K562 (cell line): ENCODE measurements around the gene SLC16A5. TPM values are rescaled to one million over a fixed set of nuclear protein-coding genes. Genes with fewer than 3 reads are reported as not detected.

Experiments
- ATAC-seq: fragments of 200-7000 bp; cut with Tn5 transposase; 3 replicates; pipeline ENCODE4 v1.9.1; 2020; ENCODE audit warnings: moderate library complexity
- BruUV-seq: library from RNA; stranded (reverse); fragments of 400-500 nt; replicated peaks from 2 replicates; lab custom pipeline; 2021; lab: Mats Ljungman, UMichigan
- CTCF ChIA-PET: fragments of 300-600 bp; formaldehyde crosslinking; extraction: SDS; loops from one replicate; lab custom pipeline; 2021; ENCODE audit warnings: low intra/inter-chr PET ratio; lab: Yijun Ruan, JAX
- POLR2A ChIA-PET: fragments of 300-600, 350-650 bp; sonication (Branson Sonifier 250); formaldehyde crosslinking; extraction: SDS; loops from one replicate; lab custom pipeline; 2021; ENCODE audit warnings: antibody characterized with exemption, inconsistent platforms; lab: Yijun Ruan, JAX
- DNase-seq, 4 experiments: peaks; one replicate each; pipeline versions ENCODE4 v3.0.0 to v3.0.0-alpha.2; 2011 to 2018; ENCODE audit warnings: low spot score in 3 of 4, mixed read lengths in 3 of 4; ENCODE audit errors: extremely low read depth in 1 of 4
- FAIRE-seq: peaks from 2 replicates; lab custom pipeline; 2011; peaks lifted over from hg19 to GRCh38; lab: Jason Lieb, UNC
- H2AFZ ChIP-seq: 2 replicates; pipeline ENCODE4 v1.6.0; 2011; ENCODE audit warnings: low read depth, low read length, control low read depth, inconsistent platforms
- H3K27ac ChIP-seq: fragments of 200-600 bp; 3 replicates; pipeline ENCODE4 v1.8.0; 2011; ENCODE audit warnings: low read depth, mild to moderate bottlenecking, control low read depth, inconsistent platforms, low read length, moderate library complexity, mixed read lengths; ENCODE audit errors: extremely low read depth
- H3K27me3 ChIP-seq, 2 experiments: fragments of 300-600 bp in 1 of 2; 2 replicates in 1 of 2; 3 replicates in 1 of 2; pipeline versions ENCODE4 v1.6.0 to v1.8.0; 2011; ENCODE audit warnings: inconsistent platforms in 2 of 2, low read length in 2 of 2, mild to moderate bottlenecking in 1 of 2, mixed read lengths in 1 of 2, moderate library complexity in 1 of 2; ENCODE audit not compliant: control insufficient read depth in 2 of 2, insufficient read depth in 2 of 2
- H3K36me3 ChIP-seq: fragments of 300-600 bp; 3 replicates; pipeline ENCODE4 v1.8.0; 2011; ENCODE audit warnings: mild to moderate bottlenecking, low read length, inconsistent platforms; ENCODE audit not compliant: control insufficient read depth, insufficient read depth
- H3K4me1 ChIP-seq, 2 experiments: fragments of 200-600 bp in 1 of 2; replicated peaks in 1 of 2; 2 replicates in 1 of 2; 3 replicates in 1 of 2; pipeline versions ENCODE4 v1.5.1 to v1.8.0; 2011; ENCODE audit warnings: inconsistent platforms in 2 of 2, low read length in 2 of 2, mild to moderate bottlenecking in 1 of 2, mixed read lengths in 1 of 2, moderate library complexity in 1 of 2; ENCODE audit not compliant: control insufficient read depth in 2 of 2, insufficient read depth in 2 of 2
- H3K4me2 ChIP-seq: 2 replicates; pipeline ENCODE4 v1.6.1; 2011; ENCODE audit warnings: low read length, control low read depth, inconsistent platforms, mixed read lengths; ENCODE audit not compliant: insufficient read depth
- H3K4me3 ChIP-seq: fragments of 200-600 bp; sonication (generic), shearing (Covaris generic); 2 replicates; pipeline ENCODE4 v1.5.1; 2016; ENCODE audit warnings: control low read depth, inconsistent platforms
- H3K79me2 ChIP-seq: fragments of 200-600 bp; 3 replicates; pipeline ENCODE4 v1.8.0; 2011; ENCODE audit warnings: low read length, inconsistent platforms; ENCODE audit not compliant: control insufficient read depth, insufficient read depth
- H3K9ac ChIP-seq, 2 experiments: 2 replicates each; pipeline versions ENCODE4 v1.6.0 to v1.6.1; 2011; ENCODE audit warnings: low read depth in 2 of 2, low read length in 2 of 2, control low read depth in 1 of 2, inconsistent platforms in 1 of 2, mild to moderate bottlenecking in 1 of 2, mixed read lengths in 1 of 2; ENCODE audit not compliant: insufficient read depth in 1 of 2
- H3K9me1 ChIP-seq: one replicate; pipeline ENCODE4 v1.6.0; 2011; ENCODE audit warnings: inconsistent platforms, mild to moderate bottlenecking, low read length, moderate library complexity; ENCODE audit not compliant: control insufficient read depth, insufficient read depth
- H3K9me3 ChIP-seq: replicated peaks from 2 replicates; pipeline ENCODE4 v1.5.1; 2011; ENCODE audit warnings: low read depth, low read length, inconsistent platforms; ENCODE audit not compliant: control insufficient read depth, insufficient read depth
- H4K20me1 ChIP-seq: replicated peaks from 2 replicates; pipeline ENCODE4 v1.6.1; 2011; ENCODE audit warnings: low read length, inconsistent platforms, mixed read lengths; ENCODE audit not compliant: control insufficient read depth, insufficient read depth
- C11orf30 ChIP-seq: fragments of 450-650 bp; IDR thresholded peaks from 2 replicates; pipeline ENCODE4 v1.6.1; 2016; ENCODE audit warnings: low read depth, mild to moderate bottlenecking
- FOXA3 ChIP-seq, 2 experiments: fragments of 450-650 bp in 1 of 2; sonication (generic) in 1 of 2; formaldehyde crosslinking; IDR thresholded peaks in 1 of 2; conservative IDR thresholded peaks in 1 of 2; 2 replicates each; pipeline versions ENCODE4 v1.4.0 to v1.8.0; 2020 to 2022; ENCODE audit warnings: mild to moderate bottlenecking in 2 of 2, missing genetic modification reagents in 1 of 2
- FUS ChIP-seq: fragments of 200-400 bp; formaldehyde crosslinking; optimal IDR thresholded peaks from 2 replicates; pipeline ENCODE3; 2017; ENCODE audit warnings: low read depth, low read length
- HDGF ChIP-seq: fragments of 450-650 bp; IDR thresholded peaks from 2 replicates; pipeline ENCODE4 v1.6.1; 2016
- NFRKB ChIP-seq: fragments of 450-650 bp; IDR thresholded peaks from 2 replicates; pipeline ENCODE4 v1.6.1; 2016; ENCODE audit warnings: low read depth
- SPI1 ChIP-seq: IDR thresholded peaks from 2 replicates; pipeline ENCODE4 v1.6.1; 2011; ENCODE audit warnings: low read depth, low read length, control low read depth, borderline replicate concordance
- ZBTB33 ChIP-seq: sonication (generic); formaldehyde crosslinking; IDR thresholded peaks from 2 replicates; pipeline ENCODE4 v1.8.1; 2023; ENCODE audit warnings: mild to moderate bottlenecking, missing genetic modification reagents
- ZNF316 ChIP-seq: fragments of 450-650 bp; IDR thresholded peaks from 2 replicates; pipeline ENCODE4 v1.6.1; 2016
- WGBS: fragments of 100-300 bp; shearing (Covaris generic); methylation state at CpG from one replicate; pipeline ENCODE4 v1.1.6; 2016; ENCODE audit warnings: low coverage, mixed read lengths; ENCODE audit not compliant: insufficient coverage; ENCODE audit errors: missing lambda C conversion rate; 5-methylcytosine and 5-hydroxymethylcytosine counted together
- in situ Hi-C: fragments of 300-500 bp; cut with MboI; formaldehyde crosslinking; loops from 4 replicates; pipeline ENCODE4 v1.15.0; 2018; ENCODE audit warnings: inconsistent platforms, mixed read lengths
- intact Hi-C: fragments of 100-400 bp; cut with micrococcal nuclease; formaldehyde crosslinking; loops from 2 replicates; pipeline ENCODE4 v1.14.2; 2022
- polyA plus RNA-seq, 8 experiments: library from polyadenylated mRNA; depleted of rRNA in 4 of 8; stranded (reverse) in 5 of 8; unstranded in 3 of 8; fragments of >200 nt; fragmentation: Nextera tagmentation in 2 of 8; fragmentation: Illumina TruSeq in 1 of 8; extraction: Ambion mirVana in 2 of 8; extraction: Trizol in 1 of 8; gene quantifications; 2 replicates each; pipeline versions ENCODE4 v1.2.1 to v1.2.3, GENCODE V29; 2011 to 2014; ENCODE audit warnings: inconsistent platforms in 1 of 8, missing spikeins in 1 of 8
- total RNA-seq, 7 experiments: library from RNA; depleted of rRNA in 6 of 7; stranded (reverse); fragments of >200 nt in 6 of 7; fragmentation: Illumina TruSeq in 2 of 7; extraction: Trizol in 2 of 7; gene quantifications; 2 replicates each; pipeline versions ENCODE4 v1.2.1 to v1.2.3, GENCODE V29; 2011 to 2021; ENCODE audit warnings: low replicate concordance in 1 of 7
- TF ChIP-seq, protein P1 (sequence below), 2 experiments: fragments of 200-800 bp in 1 of 2; sonication (Bioruptor generic) in 1 of 2; sonication (generic) in 1 of 2; formaldehyde crosslinking in 1 of 2; IDR thresholded peaks in 1 of 2; conservative IDR thresholded peaks in 1 of 2; 2 replicates each; pipeline versions ENCODE4 v1.5.0 to v1.6.1; 2016 to 2020; ENCODE audit warnings: missing compliant biosample characterization in 1 of 2, missing genetic modification characterization in 1 of 2, missing genetic modification reagents in 1 of 2

Gene SLC16A5
- total and polyA plus RNA-seq, 9 of the 15 experiments (the other 6 are each of a cell fraction or from before 2014, with no cell fraction given), result 0.06 to 2.6 (median 0.91) TPM

DNA sequence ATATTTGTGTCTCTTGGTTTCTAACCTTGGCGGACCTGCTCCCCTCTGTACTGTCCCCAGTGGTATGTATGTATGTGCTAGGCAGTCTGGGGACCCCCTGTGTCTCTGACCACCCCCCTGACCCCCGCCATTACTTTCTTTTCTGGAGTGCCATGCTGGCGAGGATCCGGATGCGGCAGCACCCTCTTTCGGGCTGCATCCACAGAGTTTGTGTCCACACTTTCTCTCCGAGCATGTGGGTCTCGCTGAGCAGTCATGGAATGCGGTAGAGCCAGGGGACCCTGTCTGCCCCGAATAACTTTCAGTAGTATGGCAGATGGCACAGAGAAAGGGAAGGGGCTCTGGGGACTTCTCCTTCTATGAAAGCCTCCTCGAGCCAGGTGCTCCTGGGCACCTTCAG lies 23.7 kb upstream of the SLC16A5 start (continued):
- TF ChIP-seq ZBTB33 (CRISPR knock-in tag) (no peak), FUS (no peak), NFRKB (no peak), HDGF (no peak), FOXA3 (CRISPR knock-in tag; conservative IDR thresholded peaks at IDR 0.05 in 1 of 2, IDR thresholded peaks at IDR 0.05 in 1 of 2) (no peak), SPI1 (no peak)

DNA sequence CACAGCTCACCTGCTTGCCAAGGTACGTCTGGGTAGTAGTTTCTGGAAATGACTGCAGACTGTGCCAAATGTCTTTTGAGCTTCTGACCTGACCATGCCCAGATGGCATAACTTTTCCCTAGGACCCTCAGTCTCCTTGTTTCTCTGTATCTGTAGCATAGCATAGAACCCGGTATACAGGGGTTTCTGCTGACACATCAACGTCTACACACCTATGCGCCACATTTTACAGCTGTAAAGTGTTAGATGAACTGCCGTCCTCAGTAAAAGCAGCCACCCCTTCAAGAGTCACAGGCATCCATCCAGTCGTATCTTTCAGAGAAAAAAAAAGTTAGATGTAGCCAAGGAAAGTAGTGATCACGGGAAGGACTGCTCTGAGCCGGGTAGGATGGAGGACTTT lies 23.3 kb upstream of the SLC16A5 start:
- BruUV-seq, result no TSS peak
- H4K20me1 ChIP-seq, result 0 out of 2 replicates have a peak, but pooled peaks cover 3% of the 10 kb centered on the region
- H3K79me2 ChIP-seq, result no peaks in the 10 kb centered on the region
- FAIRE-seq, result no peak
- peaks cover 0 to 3% of the 10 kb centered on the region in 2 experiments; a peak in 3 of 5 replicates for H3K4me1 ChIP-seq
- H2AFZ ChIP-seq, result no peak overlapping the region
- no peak for ATAC-seq
- H3K27ac ChIP-seq, result no peak overlapping the region
- H3K36me3 ChIP-seq, result peaks cover 56% of the 10 kb centered on the region
- no peak overlapping the region for H3K4me3 ChIP-seq
- peak; percentile 31; the same call in 1 of the 2 replicates for TF ChIP-seq C11orf30
- TF ChIP-seq, protein P1, sequence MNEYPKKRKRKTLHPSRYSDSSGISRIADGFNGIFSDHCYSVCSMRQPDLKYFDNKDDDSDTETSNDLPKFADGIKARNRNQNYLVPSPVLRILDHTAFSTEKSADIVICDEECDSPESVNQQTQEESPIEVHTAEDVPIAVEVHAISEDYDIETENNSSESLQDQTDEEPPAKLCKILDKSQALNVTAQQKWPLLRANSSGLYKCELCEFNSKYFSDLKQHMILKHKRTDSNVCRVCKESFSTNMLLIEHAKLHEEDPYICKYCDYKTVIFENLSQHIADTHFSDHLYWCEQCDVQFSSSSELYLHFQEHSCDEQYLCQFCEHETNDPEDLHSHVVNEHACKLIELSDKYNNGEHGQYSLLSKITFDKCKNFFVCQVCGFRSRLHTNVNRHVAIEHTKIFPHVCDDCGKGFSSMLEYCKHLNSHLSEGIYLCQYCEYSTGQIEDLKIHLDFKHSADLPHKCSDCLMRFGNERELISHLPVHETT (CRISPR knock-in tag; conservative IDR thresholded peaks at IDR 0.05 in 1 of 2, IDR thresholded peaks at IDR 0.05 in 1 of 2), result no peak
- TF ChIP-seq ZNF316, result peak; percentile 36; the same call in 1 of the 2 replicates
- H3K9me1 ChIP-seq, result no peaks in the 10 kb centered on the region
- intact Hi-C loops (no loop called here), in situ Hi-C loops (loop anchor here (5.0 kb wide), 1 partner anchor 48 kb away; no protein-coding TSS in a partner anchor)
- no peak for DNase-seq
- no peaks in the 10 kb centered on the region for H3K27me3 ChIP-seq
- peak overlapping the region in 1 of 2 experiments; percentile 55; a peak in 1 of 4 replicates for H3K9ac ChIP-seq
- H3K4me2 ChIP-seq, result no peak overlapping the region
- WGBS, result 88% methylated on average over 8 of the region's 8 CpGs
- ChIA-PET POLR2A (interaction anchor here (0.5 to 0.7 kb wide), 2 partner anchors 28 to 78 kb away, joined by 3 read pairs; no protein-coding TSS in a partner anchor), CTCF (interaction anchor here (0.5 to 1.1 kb wide), 2 partner anchors 107 to 133 kb away, joined by 3 to 4 read pairs; no protein-coding TSS in a partner anchor)
- H3K9me3 ChIP-seq, result no peaks in the 10 kb centered on the region
